ENCODE data around the gene AGFG1.

DNA sequence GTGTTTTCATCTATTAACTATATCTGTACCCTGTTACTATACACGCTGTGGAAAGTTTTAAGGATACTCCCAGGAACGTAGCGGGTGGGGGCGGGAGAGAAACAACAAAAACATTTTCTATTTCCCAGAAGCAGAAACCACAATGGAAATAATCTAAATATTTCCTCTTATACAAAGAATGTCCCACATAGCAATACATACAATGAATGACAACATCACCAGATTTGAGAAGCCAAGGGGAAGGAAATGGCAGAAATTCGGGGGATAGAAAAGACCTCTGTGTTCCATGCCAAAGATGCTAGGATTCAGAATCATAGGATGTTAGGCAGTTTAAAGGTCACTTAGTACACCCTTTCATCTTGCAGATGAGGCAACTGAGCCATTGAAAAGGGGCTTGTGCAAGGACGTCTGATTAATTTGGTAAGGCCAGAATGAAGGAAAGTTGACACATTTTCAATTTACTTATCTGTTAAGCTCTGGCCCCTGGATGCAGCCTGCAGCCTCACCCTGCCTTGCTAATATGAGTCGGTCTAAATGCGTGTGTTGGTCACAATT lies 43.1 kb upstream of the AGFG1 start:
- TF ChIP-seq, protein P1, sequence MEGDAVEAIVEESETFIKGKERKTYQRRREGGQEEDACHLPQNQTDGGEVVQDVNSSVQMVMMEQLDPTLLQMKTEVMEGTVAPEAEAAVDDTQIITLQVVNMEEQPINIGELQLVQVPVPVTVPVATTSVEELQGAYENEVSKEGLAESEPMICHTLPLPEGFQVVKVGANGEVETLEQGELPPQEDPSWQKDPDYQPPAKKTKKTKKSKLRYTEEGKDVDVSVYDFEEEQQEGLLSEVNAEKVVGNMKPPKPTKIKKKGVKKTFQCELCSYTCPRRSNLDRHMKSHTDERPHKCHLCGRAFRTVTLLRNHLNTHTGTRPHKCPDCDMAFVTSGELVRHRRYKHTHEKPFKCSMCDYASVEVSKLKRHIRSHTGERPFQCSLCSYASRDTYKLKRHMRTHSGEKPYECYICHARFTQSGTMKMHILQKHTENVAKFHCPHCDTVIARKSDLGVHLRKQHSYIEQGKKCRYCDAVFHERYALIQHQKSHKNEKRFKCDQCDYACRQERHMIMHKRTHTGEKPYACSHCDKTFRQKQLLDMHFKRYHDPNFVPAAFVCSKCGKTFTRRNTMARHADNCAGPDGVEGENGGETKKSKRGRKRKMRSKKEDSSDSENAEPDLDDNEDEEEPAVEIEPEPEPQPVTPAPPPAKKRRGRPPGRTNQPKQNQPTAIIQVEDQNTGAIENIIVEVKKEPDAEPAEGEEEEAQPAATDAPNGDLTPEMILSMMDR (IDR thresholded peaks at IDR 0.05) = no peak
- TF ChIP-seq POLR2A (IDR thresholded peaks at IDR 0.05) = no peak
